Measurements from ENCODE around the gene RTKN.

The RTKN gene

GRCh38 chr2:74450570-74451190 lies 8.9 kb upstream of the RTKN start:
- TF ChIP-seq TAF1 (IDR thresholded peaks at IDR 0.05; ENCODE audit: borderline replicate concordance, insufficient read depth, low read length): no peak
- TF ChIP-seq FOXP2 (optimal IDR thresholded peaks at IDR 0.05; ENCODE audit: borderline replicate concordance, extremely low read depth, extremely low read length, insufficient read depth): no peak
- TF ChIP-seq SIN3A (IDR thresholded peaks at IDR 0.05; ENCODE audit: borderline replicate concordance, insufficient read depth, low read length): no peak
- no peak for TF ChIP-seq POLR2AphosphoS5 (IDR thresholded peaks at IDR 0.05; ENCODE audit: low read depth, low read length)
- no peak for TF ChIP-seq REST (IDR thresholded peaks at IDR 0.05; ENCODE audit: insufficient read depth in 1 of 2, low read depth in 2 of 2, low read length in 2 of 2)

- TF ChIP-seq POLR2AphosphoS5 (IDR thresholded peaks at IDR 0.05; ENCODE audit: low read depth, low read length): no peak
- TF ChIP-seq SIN3A (IDR thresholded peaks at IDR 0.05; ENCODE audit: borderline replicate concordance, insufficient read depth, low read length): no peak
- TF ChIP-seq FOXP2 (optimal IDR thresholded peaks at IDR 0.05; ENCODE audit: borderline replicate concordance, extremely low read depth, extremely low read length, insufficient read depth): no peak
- no peak for TF ChIP-seq REST (IDR thresholded peaks at IDR 0.05; ENCODE audit: insufficient read depth in 1 of 2, low read depth in 2 of 2, low read length in 2 of 2)
- no peak for TF ChIP-seq TAF1 (IDR thresholded peaks at IDR 0.05; ENCODE audit: borderline replicate concordance, insufficient read depth, low read length)
Measured at GRCh38 chr2:74448771-74449170, 7.0 kb upstream of the RTKN start.

GRCh38 chr2:74447230-74447999 lies 5.7 kb upstream of the RTKN start:
- TF ChIP-seq FOXP2 (optimal IDR thresholded peaks at IDR 0.05; ENCODE audit: borderline replicate concordance, extremely low read depth, extremely low read length, insufficient read depth) (no peak), POLR2AphosphoS5 (IDR thresholded peaks at IDR 0.05; ENCODE audit: low read depth, low read length) (no peak), TAF1 (IDR thresholded peaks at IDR 0.05; ENCODE audit: borderline replicate concordance, insufficient read depth, low read length) (no peak), REST (IDR thresholded peaks at IDR 0.05; ENCODE audit: insufficient read depth in 1 of 2, low read depth in 2 of 2, low read length in 2 of 2) (no peak), SIN3A (IDR thresholded peaks at IDR 0.05; ENCODE audit: borderline replicate concordance, insufficient read depth, low read length) (no peak)

GRCh38 chr2:74444498-74445318 lies 3.0 kb upstream of the RTKN start:
- TF ChIP-seq REST (IDR thresholded peaks at IDR 0.05; ENCODE audit: insufficient read depth in 1 of 2, low read depth in 2 of 2, low read length in 2 of 2) (no peak), TAF1 (IDR thresholded peaks at IDR 0.05; ENCODE audit: borderline replicate concordance, insufficient read depth, low read length) (no peak), POLR2AphosphoS5 (IDR thresholded peaks at IDR 0.05; ENCODE audit: low read depth, low read length) (no peak), SIN3A (IDR thresholded peaks at IDR 0.05; ENCODE audit: borderline replicate concordance, insufficient read depth, low read length) (no peak), FOXP2 (optimal IDR thresholded peaks at IDR 0.05; ENCODE audit: borderline replicate concordance, extremely low read depth, extremely low read length, insufficient read depth) (no peak)

Measured in PFSK-1 (cell line).